ENCODE measurements around the gene PLAU. TPM values are rescaled to one million over a fixed set of nuclear protein-coding genes. Genes with fewer than 3 reads are reported as not detected.

Gene PLAU
- total and polyA plus RNA-seq, 9 of the 15 experiments (the other 6 are each of a cell fraction or from before 2014, with no cell fraction given), result 2.1 to 16.9 (median 3.3) TPM

- TF ChIP-seq ZNF407 (IDR thresholded peaks at IDR 0.05; ENCODE audit: low read depth), result peak; percentile 48; the same call in 1 of the 2 replicates
- peak; percentile 56 for TF ChIP-seq RBM25 (IDR thresholded peaks at IDR 0.05; ENCODE audit: low read depth, low read length, severe bottlenecking)
- TF ChIP-seq CTCF (IDR thresholded peaks at IDR 0.05 in 2 of 3, conservative IDR thresholded peaks at IDR 0.05 in 1 of 3; ENCODE audit: insufficient read depth in 2 of 3, low read depth in 1 of 3, low read length in 3 of 3), result no peak
- TF ChIP-seq TCF15 (CRISPR knock-in tag; IDR thresholded peaks at IDR 0.05), result no peak
- TF ChIP-seq ZNF140 (CRISPR knock-in tag; IDR thresholded peaks at IDR 0.05), result no peak
- no peak for TF ChIP-seq DNMT1 (IDR thresholded peaks at IDR 0.05)
- peak; percentile 34 for TF ChIP-seq ZFP36 (IDR thresholded peaks at IDR 0.05; ENCODE audit: low read depth, low read length, partially characterized antibody)
- no peak for TF ChIP-seq EWSR1 (IDR thresholded peaks at IDR 0.05; ENCODE audit: borderline replicate concordance, low read depth, partially characterized antibody)
These were observed 43.8 kb downstream of the PLAU start (continued) for GRCh38 chr10:73954737-73955136.

Measured in K562 (cell line).